Raji (cell line): Measurements from ENCODE around the gene NR6A1.

Source experiments
- POLR2A ChIP-seq: IDR thresholded peaks from 2 replicates; pipeline ENCODE4 v1.6.1; 2011; ENCODE audit warnings: low read depth, low read length, control low read depth; ENCODE audit not compliant: insufficient read depth

The NR6A1 gene

GRCh38 chr9:124555043-124555442 is 216.1 kb downstream of the NR6A1 start:
- no peak for TF ChIP-seq POLR2A

- no peak for TF ChIP-seq POLR2A
Measured at GRCh38 chr9:124553738-124554137, 217.4 kb downstream of the NR6A1 start.

GRCh38 chr9:124552273-124552605 is 218.9 kb downstream of the NR6A1 start:
- no peak for TF ChIP-seq POLR2A

- no peak for TF ChIP-seq POLR2A
Measured at GRCh38 chr9:124551472-124552272, 219.4 kb downstream of the NR6A1 start.

- TF ChIP-seq POLR2A, result no peak
Measured at GRCh38 chr9:124550072-124550471, 221.0 kb downstream of the NR6A1 start.

- TF ChIP-seq POLR2A, result no peak
Measured at GRCh38 chr9:124549016-124549415, 222.1 kb downstream of the NR6A1 start.

GRCh38 chr9:124544535-124544934 is 226.6 kb downstream of the NR6A1 start:
- no peak for TF ChIP-seq POLR2A

- TF ChIP-seq POLR2A, result no peak
Measured at GRCh38 chr9:124541824-124542223, 229.3 kb downstream of the NR6A1 start.

GRCh38 chr9:124537926-124538325 is 233.2 kb downstream of the NR6A1 start:
- TF ChIP-seq POLR2A, result no peak

- TF ChIP-seq POLR2A, result no peak
Measured at GRCh38 chr9:124535846-124536245, 235.3 kb downstream of the NR6A1 start.

- TF ChIP-seq POLR2A, result no peak
Measured at GRCh38 chr9:124532897-124533296, 238.2 kb downstream of the NR6A1 start.

GRCh38 chr9:124531115-124531514 is 240.0 kb downstream of the NR6A1 start:
- TF ChIP-seq POLR2A, result no peak

GRCh38 chr9:124530246-124530645 is 240.9 kb downstream of the NR6A1 start:
- TF ChIP-seq POLR2A, result no peak

- TF ChIP-seq POLR2A, result no peak
Measured at GRCh38 chr9:124527781-124528180, 243.3 kb downstream of the NR6A1 start.

- TF ChIP-seq POLR2A, result no peak
Measured at GRCh38 chr9:124526174-124526573, 244.9 kb downstream of the NR6A1 start.

GRCh38 chr9:124522121-124523098 is 248.7 kb downstream of the NR6A1 start:
- TF ChIP-seq POLR2A, result no peak

- TF ChIP-seq POLR2A, result no peak
Measured at GRCh38 chr9:124521142-124521541, 250.0 kb downstream of the NR6A1 start.

- TF ChIP-seq POLR2A, result no peak
Measured at GRCh38 chr9:124520206-124520596, 250.9 kb downstream of the NR6A1 start.
